CD14-positive monocyte (primary cell): ENCODE measurements around the gene FLII. TPM values are rescaled to one million over a fixed set of nuclear protein-coding genes. Genes with fewer than 3 reads are reported as not detected.
A peak's percentile ranks its signal among the peaks of the same experiment; 100 is the strongest.

Experiments
- DNase-seq, 3 donors: peaks; one replicate each; pipeline ENCODE4 v3.0.0-alpha.2; 2011 to 2022
- H2AFZ ChIP-seq: 2 replicates; pipeline ENCODE4 v1.6.0; 2012; ENCODE audit warnings: mild to moderate bottlenecking, low read depth, low read length, inconsistent platforms; ENCODE audit not compliant: insufficient read depth, poor library complexity, severe bottlenecking
- H3K27ac ChIP-seq, 2 donors: 1 replicate in 1 of 2; 2 replicates in 1 of 2; pipeline ENCODE4 v1.5.1; 2012 to 2013; ENCODE audit warnings: low read length in 2 of 2, control low read depth in 1 of 2, inconsistent platforms in 1 of 2, low read depth in 1 of 2, mild to moderate bottlenecking in 1 of 2
- H3K27me3 ChIP-seq, 2 donors: one replicate each; pipeline versions ENCODE4 v1.6.0 to v1.6.1; 2011 to 2013; ENCODE audit warnings: low read length in 2 of 2; ENCODE audit not compliant: control insufficient read depth in 2 of 2, insufficient read depth in 2 of 2
- H3K36me3 ChIP-seq, 2 donors: replicated peaks in 1 of 2; 1 replicate in 1 of 2; 2 replicates in 1 of 2; pipeline versions ENCODE4 v1.5.1 to v1.6.1; 2012 to 2013; ENCODE audit warnings: low read length in 2 of 2, control low read depth in 1 of 2, inconsistent platforms in 1 of 2, mild to moderate bottlenecking in 1 of 2; ENCODE audit not compliant: insufficient read depth in 2 of 2, control insufficient read depth in 1 of 2
- H3K4me1 ChIP-seq, 2 donors: 1 replicate in 1 of 2; 2 replicates in 1 of 2; pipeline versions ENCODE4 v1.5.1 to v1.6.1; 2012 to 2013; ENCODE audit warnings: low read length in 2 of 2, control low read depth in 1 of 2, inconsistent platforms in 1 of 2, mild to moderate bottlenecking in 1 of 2, moderate library complexity in 1 of 2; ENCODE audit not compliant: insufficient read depth in 2 of 2, control insufficient read depth in 1 of 2
- H3K4me2 ChIP-seq: replicated peaks from 2 replicates; pipeline ENCODE3; 2012; ENCODE audit warnings: low read length, moderate library complexity, mild to moderate bottlenecking; ENCODE audit not compliant: poor library complexity, severe bottlenecking; ENCODE audit errors: extremely low read depth
- H3K4me3 ChIP-seq, 3 experiments: fragments of 200-600 bp in 1 of 3; sonication (generic) in 1 of 3; replicated peaks in 1 of 3; 1 replicate in 2 of 3; 2 replicates in 1 of 3; pipeline ENCODE4 v1.5.1; 2011 to 2013; ENCODE audit warnings: low read length in 3 of 3, mild to moderate bottlenecking in 3 of 3, control low read depth in 2 of 3, low read depth in 2 of 3, inconsistent platforms in 1 of 3, moderate library complexity in 1 of 3
- H3K79me2 ChIP-seq: 2 replicates; pipeline ENCODE4 v1.6.0; 2012; ENCODE audit warnings: mild to moderate bottlenecking, control low read depth, inconsistent platforms, low read length, moderate library complexity; ENCODE audit not compliant: insufficient read depth
- H3K9ac ChIP-seq: 2 replicates; pipeline ENCODE4 v1.6.0; 2017; ENCODE audit warnings: low read length, mild to moderate bottlenecking; ENCODE audit not compliant: insufficient read depth, poor library complexity, severe bottlenecking
- H3K9me3 ChIP-seq, 2 donors: replicated peaks in 1 of 2; 1 replicate in 1 of 2; 2 replicates in 1 of 2; pipeline versions ENCODE4 v1.5.1 to v1.6.1; 2012 to 2013; ENCODE audit warnings: low read length in 2 of 2, control low read depth in 1 of 2; ENCODE audit not compliant: control insufficient read depth in 1 of 2, insufficient read depth in 1 of 2
- H4K20me1 ChIP-seq: 2 replicates; pipeline ENCODE4 v1.6.0; 2012; ENCODE audit warnings: mild to moderate bottlenecking, low read length, control low read depth, moderate library complexity; ENCODE audit not compliant: insufficient read depth
- H3K27ac Mint-ChIP-seq, 7 donors: one replicate each; pipeline ENCODE4 v1.8.0; 2020; ENCODE audit warnings: mild to moderate bottlenecking in 7 of 7, mixed read lengths in 7 of 7, moderate library complexity in 6 of 7, inconsistent platforms in 2 of 7
- H3K27me3 Mint-ChIP-seq, 3 donors: one replicate each; pipeline ENCODE4 v1.8.0; 2021 to 2022; ENCODE audit warnings: low read depth in 3 of 3, mild to moderate bottlenecking in 3 of 3, mixed read lengths in 3 of 3, moderate library complexity in 3 of 3, inconsistent platforms in 1 of 3
- H3K36me3 Mint-ChIP-seq, 2 donors: one replicate each; pipeline ENCODE4 v1.8.0; 2020; ENCODE audit warnings: mixed read lengths in 2 of 2, inconsistent platforms in 1 of 2, mild to moderate bottlenecking in 1 of 2
- H3K4me1 Mint-ChIP-seq: one replicate; pipeline ENCODE4 v1.8.0; 2020; ENCODE audit warnings: mild to moderate bottlenecking, mixed read lengths
- H3K4me3 Mint-ChIP-seq, 2 donors: one replicate each; pipeline ENCODE4 v1.8.0; 2020; ENCODE audit warnings: mild to moderate bottlenecking in 2 of 2, mixed read lengths in 2 of 2, moderate library complexity in 1 of 2
- H3K9me3 Mint-ChIP-seq, 7 donors: one replicate each; pipeline ENCODE4 v1.8.0; 2020 to 2022; ENCODE audit warnings: mixed read lengths in 7 of 7, mild to moderate bottlenecking in 6 of 7, moderate library complexity in 6 of 7, inconsistent platforms in 2 of 7
- CTCF ChIP-seq: fragments of 200-600 bp; IDR thresholded peaks from one replicate; pipeline ENCODE4 v1.8.0; 2022; ENCODE audit warnings: antibody characterized with exemption, mild to moderate bottlenecking
- WGBS: methylation state at CpG from one replicate; pipeline ENCODE4 v1.1.5; 2013; ENCODE audit warnings: missing lambda C conversion rate; ENCODE audit not compliant: insufficient coverage; 5-methylcytosine and 5-hydroxymethylcytosine counted together
- intact Hi-C, 2 donors: fragments of 100-400 bp; cut with micrococcal nuclease; formaldehyde crosslinking; loops; one replicate each; pipeline versions ENCODE4 v1.15.0 to v1.15.1; 2023
- polyA plus RNA-seq, 3 donors: library from polyadenylated mRNA; depleted of rRNA in 1 of 3; unstranded in 2 of 3; stranded (reverse) in 1 of 3; fragments of 300-500 nt in 2 of 3; fragments of >200 nt in 1 of 3; fragmentation: Illumina TruSeq in 2 of 3; gene quantifications; 1 replicate in 2 of 3; 2 replicates in 1 of 3; pipeline ENCODE4 v1.2.3, GENCODE V29; 2012 to 2021

Gene FLII
- polyA plus RNA-seq, 3 donors = 145 to 724 (median 227) TPM

GRCh38 chr17:18225642-18226283, 32.8 kb downstream of the FLII start:
- Histone ChIP-seq H3K4me3 (peak overlapping the region; percentile 47 to 86 (median 64)), H3K9ac (peak overlapping the region; percentile 65), H3K9me3 (no peaks in the 10 kb centered on the region), H3K4me1 (peaks cover 13 to 17% of the 10 kb centered on the region in 2 donors), H4K20me1 (peaks cover 3% of the 10 kb centered on the region), H3K27ac (peak overlapping the region; percentile 12 to 53), H3K4me2 (peak overlapping the region; percentile 92), H3K27me3 (no peaks in the 10 kb centered on the region), H3K36me3 (no peaks in the 10 kb centered on the region), H2AFZ (peak overlapping the region; percentile 92), H3K79me2 (no peaks in the 10 kb centered on the region)
- Mint-ChIP-seq H3K36me3 (no peaks in the 10 kb centered on the region), H3K27ac (peak overlapping the region; percentile 6 to 93 (median 69)), H3K9me3 (peaks cover 0 to 2% (median 0%) of the 10 kb centered on the region in 7 donors), H3K27me3 (peaks cover 3 to 9% (median 5%) of the 10 kb centered on the region in 3 donors), H3K4me1 (peaks cover 23% of the 10 kb centered on the region), H3K4me3 (peak overlapping the region; percentile 91 to 99)
- WGBS = under 1% methylated on average over 49 of the region's 57 CpGs
- DNase-seq = no peak
- intact Hi-C loops = no loop called here
- TF ChIP-seq CTCF = no peak

- H3K9ac ChIP-seq = peak within 1 kb of the TSS; percentile 65
- H3K27ac ChIP-seq = peak within 1 kb of the TSS; percentile 12 to 53
- no peaks in the 10 kb centered on the region for H3K36me3 Mint-ChIP-seq
- peaks cover 3 to 9% (median 5%) of the 10 kb centered on the region in 3 donors for H3K27me3 Mint-ChIP-seq
- H3K4me1 ChIP-seq = peaks cover 13 to 17% of the 10 kb centered on the region in 2 donors
- DNase-seq = peak; percentile 91 to 94 (median 91)
- H3K9me3 ChIP-seq = no peaks in the 10 kb centered on the region
- TF ChIP-seq CTCF = no peak
- peaks cover 0 to 2% (median 0%) of the 10 kb centered on the region in 7 donors for H3K9me3 Mint-ChIP-seq
- peak within 1 kb of the TSS; percentile 47 to 86 (median 64) for H3K4me3 ChIP-seq
- peaks cover 3% of the 10 kb centered on the region for H4K20me1 ChIP-seq
- H3K4me2 ChIP-seq = peak within 1 kb of the TSS; percentile 92
- H3K4me3 Mint-ChIP-seq = peak within 1 kb of the TSS; percentile 91 to 99
- H3K79me2 ChIP-seq = no peaks in the 10 kb centered on the region
- H2AFZ ChIP-seq = peak within 1 kb of the TSS; percentile 92
- H3K4me1 Mint-ChIP-seq = peaks cover 23% of the 10 kb centered on the region
- H3K27ac Mint-ChIP-seq = peak within 1 kb of the TSS; percentile 6 to 93 (median 69)
- under 1% methylated on average over 60 of the region's 60 CpGs for WGBS
- no peaks in the 10 kb centered on the region for H3K36me3 ChIP-seq
- intact Hi-C loops = no loop called here
- H3K27me3 ChIP-seq = no peaks in the 10 kb centered on the region
Measured at GRCh38 chr17:18225121-18225641, 33.4 kb downstream of the FLII start, which contains the start of gene LLGL1. LLGL1 (plus strand) TSS chr17:18225635; CDS start chr17:18225683, 48 bp downstream.
